GM12873 (cell line): Measurements from ENCODE around the gene EXOSC1.

Experiments used
- CTCF ChIP-seq: IDR thresholded peaks from 2 replicates; pipeline ENCODE4 v1.5.1; 2012; ENCODE audit warnings: low read depth, mild to moderate bottlenecking, moderate library complexity, low read length, control low read depth; ENCODE audit not compliant: insufficient read depth; ENCODE audit errors: missing control alignments

Gene EXOSC1, protein sequence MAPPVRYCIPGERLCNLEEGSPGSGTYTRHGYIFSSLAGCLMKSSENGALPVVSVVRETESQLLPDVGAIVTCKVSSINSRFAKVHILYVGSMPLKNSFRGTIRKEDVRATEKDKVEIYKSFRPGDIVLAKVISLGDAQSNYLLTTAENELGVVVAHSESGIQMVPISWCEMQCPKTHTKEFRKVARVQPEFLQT

GRCh38 chr10:97445722-97446639, at the start of gene EXOSC1, which contains the start of gene ZDHHC16:
TSS of gene EXOSC1 (minus strand) at chr10:97446006. CDS start at chr10:97445985, 21 bp downstream.
TSS of gene ZDHHC16 (plus strand) at chr10:97446175. CDS start at chr10:97451676, 5,501 bp downstream.
- TF ChIP-seq CTCF = no peak

GRCh38 chr10:97494863-97495506, 49.2 kb upstream of the EXOSC1 start:
- no peak for TF ChIP-seq CTCF

DNA sequence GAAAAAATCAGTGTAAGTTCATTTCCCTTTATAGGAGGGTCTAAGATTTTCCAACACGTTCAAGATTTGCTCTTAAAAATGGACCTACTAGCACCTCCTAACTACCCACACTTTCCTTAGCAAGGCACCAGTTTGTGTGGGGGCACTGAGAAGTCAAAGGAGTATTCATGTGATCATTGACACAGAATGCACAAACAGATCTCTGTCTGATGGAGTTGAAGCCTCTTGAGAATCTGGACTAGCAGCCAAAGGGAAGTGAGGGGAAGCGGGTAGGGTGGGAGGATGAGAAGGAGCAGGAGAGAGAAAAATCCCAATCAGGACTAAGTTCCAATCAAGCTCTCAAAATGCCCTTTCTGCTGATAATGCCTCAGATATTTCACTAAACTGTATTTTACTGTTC, 48.3 kb upstream of the EXOSC1 start:
- TF ChIP-seq CTCF = no peak

DNA sequence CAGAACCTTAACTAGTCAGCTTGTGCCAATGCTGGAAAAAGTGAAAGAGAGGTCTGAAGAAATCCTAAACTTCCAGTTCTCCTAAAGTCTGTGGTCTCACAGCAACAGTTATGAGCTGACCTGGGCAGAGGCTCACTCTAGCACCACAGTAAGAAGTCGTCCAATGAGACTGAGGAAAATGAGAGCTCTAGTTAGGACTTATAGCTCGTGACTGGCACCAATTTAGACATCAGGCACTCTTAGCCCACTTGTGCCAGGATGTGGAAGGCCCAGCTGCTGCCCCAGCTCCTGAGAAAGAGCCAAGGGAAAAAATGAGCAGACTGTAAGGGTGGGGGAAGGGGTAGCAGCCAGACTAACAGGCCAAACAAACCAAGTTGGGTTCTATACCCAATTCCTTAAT, 44.8 kb upstream of the EXOSC1 start:
- no peak for TF ChIP-seq CTCF

DNA sequence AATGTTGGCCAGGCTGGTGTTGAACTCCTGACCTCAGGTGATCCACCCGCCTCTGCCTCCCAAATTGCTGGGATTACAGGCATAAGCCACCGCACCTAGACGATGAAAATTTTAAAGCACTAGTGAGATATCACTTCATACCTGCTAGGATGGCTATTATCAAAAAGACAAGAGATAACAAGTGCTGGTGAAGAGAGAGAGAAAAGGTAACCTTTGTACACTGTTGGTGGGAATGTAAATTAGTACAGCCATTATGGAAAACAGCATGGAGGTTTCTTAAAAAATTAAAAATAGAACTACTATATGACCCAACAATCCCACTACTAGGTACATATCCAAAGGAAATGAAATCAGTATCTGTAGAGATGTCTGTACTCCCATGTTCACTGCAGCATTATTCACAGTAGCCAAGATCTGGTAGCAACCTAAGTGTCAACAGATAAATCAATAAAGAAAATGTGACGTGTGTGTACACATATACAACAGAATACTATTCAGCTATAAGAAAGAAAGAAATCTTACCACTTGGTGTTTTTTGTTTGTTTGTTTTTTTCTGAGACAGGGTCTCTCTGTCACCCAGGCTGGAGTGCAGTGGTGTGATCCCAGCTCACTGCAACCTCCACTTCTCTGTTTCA, 40.0 kb upstream of the EXOSC1 start:
- no peak for TF ChIP-seq CTCF

- no peak for TF ChIP-seq CTCF
Measured at GRCh38 chr10:97483921-97484320, 38.1 kb upstream of the EXOSC1 start.
